GM21526 (cell line): Measurements from ENCODE around the gene GALNTL6.

Experiments used
- ATAC-seq: cut with Tn5 transposase; IDR thresholded peaks from one replicate; pipeline ENCODE4 v1.9.1; 2021; ENCODE audit warnings: moderate library complexity; ENCODE audit not compliant: unreplicated experiment, low FRiP score

Gene GALNTL6

DNA sequence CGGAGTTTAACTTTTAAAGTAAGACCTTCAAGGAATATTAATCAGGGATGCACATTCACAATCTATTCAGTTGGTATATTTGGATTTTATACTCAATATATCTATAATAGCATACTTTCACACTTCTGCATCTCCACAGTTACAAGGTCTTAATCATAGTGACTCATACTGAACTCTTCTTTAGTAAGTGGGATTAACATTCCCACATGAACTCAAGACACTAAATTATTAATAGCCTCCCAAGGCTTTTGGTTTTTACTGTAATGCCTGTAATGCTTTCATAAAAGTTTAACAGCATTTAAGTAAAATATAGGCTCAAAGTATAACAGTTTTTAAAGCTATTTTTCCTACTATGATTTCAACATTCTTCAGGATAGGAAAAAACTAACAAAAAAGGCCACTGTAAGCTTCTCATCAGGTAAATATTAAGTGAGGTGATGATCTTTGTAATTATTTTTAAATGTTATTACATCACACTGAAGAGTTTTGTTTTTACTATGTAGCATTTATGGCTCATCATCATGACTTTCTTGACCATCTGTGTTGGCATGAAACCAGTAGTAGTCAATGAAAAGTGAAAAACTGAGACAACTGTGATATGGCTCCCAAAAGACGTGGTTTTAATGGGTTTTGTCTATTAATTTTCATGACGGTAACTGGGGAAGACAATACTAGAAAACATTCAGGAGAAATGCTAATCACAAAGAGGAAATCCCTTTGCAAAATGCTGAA lies 1263.9 kb downstream of the GALNTL6 start:
- ATAC-seq: no peak

DNA sequence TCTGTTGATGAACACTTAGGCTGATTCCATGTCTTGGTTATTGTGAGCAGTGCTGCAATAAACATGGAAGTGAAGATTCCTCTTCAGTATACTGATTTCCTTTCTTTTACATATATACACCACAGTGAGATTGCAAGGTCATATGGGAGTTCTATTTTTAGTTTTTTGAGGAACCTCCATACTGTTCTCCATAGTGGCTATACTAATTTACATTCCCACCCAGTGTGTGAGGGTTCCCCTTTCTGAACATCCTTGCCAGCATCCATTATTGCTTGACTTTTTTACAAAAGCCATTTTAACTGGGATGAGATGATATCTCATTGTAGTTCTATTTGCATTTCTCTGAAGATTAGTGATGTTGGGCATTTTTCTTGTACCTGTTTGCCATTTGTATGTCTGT lies 1274.9 kb downstream of the GALNTL6 start:
- ATAC-seq: no peak
